DND-41 (cell line): ENCODE data around the gene BMF.
"Not testable (repeated sequence)": the region's sequence is repeated elsewhere in the genome, so short reads cannot be mapped to it uniquely, and the experiment has no call there.

Experiments used
- CTCF ChIP-seq: IDR thresholded peaks from 2 replicates; pipeline ENCODE4 v1.5.1; 2012; ENCODE audit warnings: borderline replicate concordance, low read length, moderate library complexity, mild to moderate bottlenecking; ENCODE audit not compliant: poor library complexity, severe bottlenecking; ENCODE audit errors: extremely low read depth
- EZH2 ChIP-seq: IDR thresholded peaks from 3 replicates; pipeline ENCODE4 v1.6.1; 2012; ENCODE audit warnings: borderline replicate concordance, low read depth, mild to moderate bottlenecking, moderate library complexity, low read length, inconsistent platforms; ENCODE audit not compliant: severe bottlenecking

GRCh38 chr15:40123863-40124262 is 15.2 kb upstream of the BMF start:
- not testable (repeated sequence) for TF ChIP-seq CTCF, EZH2
